NCI-H1048 (cell line): ENCODE data around the gene PDZK1.
"Not testable (repeated sequence)": the region's sequence is repeated elsewhere in the genome, so short reads cannot be mapped to it uniquely, and the experiment has no call there.

Source experiments
- DNase-seq: peaks from one replicate; lab custom pipeline; 2025; lab: John Stamatoyannopoulos, UW

PDZK1 gene

DNA sequence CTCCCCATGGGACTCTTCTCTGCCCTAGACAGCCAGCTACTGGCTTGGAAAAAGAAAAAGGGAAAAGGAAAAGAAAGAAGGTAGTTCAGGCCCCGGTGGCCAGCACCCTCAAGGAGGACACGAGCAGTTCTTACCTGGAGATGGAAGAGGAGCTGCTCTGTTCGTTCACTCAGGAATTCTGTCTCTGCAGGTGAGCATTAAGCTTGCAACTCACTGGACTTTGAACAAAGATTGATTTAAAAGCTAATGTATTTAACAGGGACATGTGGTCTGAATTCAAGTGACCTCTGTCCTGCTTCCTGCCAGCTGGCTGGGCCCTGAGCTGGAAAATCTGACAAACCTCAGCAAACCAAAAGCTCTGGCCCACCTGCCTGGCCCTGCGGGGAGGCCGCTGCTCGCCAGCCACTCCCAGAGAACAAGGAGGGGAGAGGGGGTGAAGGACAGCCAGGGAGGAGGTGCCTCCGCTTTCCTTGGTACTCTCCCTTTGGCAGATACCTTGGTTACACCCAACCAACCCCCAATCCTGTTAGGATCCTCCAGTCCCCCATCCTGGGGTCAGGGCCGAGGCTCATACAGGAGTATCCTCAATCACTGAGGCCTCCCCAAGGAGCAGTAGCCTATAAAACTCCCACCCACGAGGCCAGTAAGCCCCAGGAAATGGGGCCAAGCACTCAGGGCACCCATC, at the start of gene PDZK1:
Gene PDZK1 (minus strand): TSS at position 186 of the 685 bp plus-strand sequence. CDS start 19,347 bp downstream, outside the sequence.
- DNase-seq = no peak

DNA sequence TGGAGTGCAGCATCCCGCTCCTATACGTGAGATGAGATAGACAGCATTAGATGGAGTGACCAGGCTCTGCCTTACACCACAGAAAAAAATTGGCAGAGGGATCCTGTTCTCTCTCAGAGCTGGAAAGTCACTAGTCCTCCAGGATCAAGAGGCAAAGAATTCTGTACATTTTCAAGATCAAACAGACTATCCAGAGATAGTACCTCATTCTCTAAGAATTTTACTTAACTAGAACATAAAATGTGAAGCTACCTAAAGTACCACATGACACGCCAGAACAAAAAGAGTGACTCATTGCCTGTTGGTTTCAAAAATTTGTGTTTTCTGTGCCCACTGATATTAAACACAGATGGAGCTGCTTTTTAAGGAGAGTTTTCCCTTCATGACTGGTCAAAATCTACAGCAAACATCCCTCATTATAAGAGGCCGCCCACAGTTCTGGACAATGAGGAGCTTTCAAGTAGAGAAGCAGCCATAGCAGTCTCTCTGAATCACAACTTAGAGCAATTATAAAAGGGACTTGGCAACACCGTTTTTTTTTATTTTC, 44.4 kb upstream of the PDZK1 start:
- no peak for DNase-seq

DNA sequence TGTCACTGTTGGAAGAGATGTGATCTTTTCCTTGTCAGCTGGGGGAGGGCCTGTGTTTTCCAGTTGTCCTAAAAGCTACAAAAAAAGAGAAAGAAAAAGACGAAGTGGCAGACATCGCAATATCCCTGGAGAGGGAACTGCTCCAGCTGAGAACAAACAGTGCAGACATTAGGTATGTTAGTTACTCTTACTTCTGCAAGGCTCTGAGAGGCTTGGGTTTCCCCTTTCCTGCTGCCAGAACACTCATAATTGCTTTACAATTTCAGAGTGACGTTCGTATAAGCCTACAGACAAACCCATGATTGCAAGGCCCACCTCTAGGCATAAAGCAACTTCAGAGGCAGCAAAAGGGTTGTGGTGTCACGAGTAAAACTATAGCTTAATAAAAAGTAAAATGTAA, 43.3 kb upstream of the PDZK1 start:
- no peak for DNase-seq

DNA sequence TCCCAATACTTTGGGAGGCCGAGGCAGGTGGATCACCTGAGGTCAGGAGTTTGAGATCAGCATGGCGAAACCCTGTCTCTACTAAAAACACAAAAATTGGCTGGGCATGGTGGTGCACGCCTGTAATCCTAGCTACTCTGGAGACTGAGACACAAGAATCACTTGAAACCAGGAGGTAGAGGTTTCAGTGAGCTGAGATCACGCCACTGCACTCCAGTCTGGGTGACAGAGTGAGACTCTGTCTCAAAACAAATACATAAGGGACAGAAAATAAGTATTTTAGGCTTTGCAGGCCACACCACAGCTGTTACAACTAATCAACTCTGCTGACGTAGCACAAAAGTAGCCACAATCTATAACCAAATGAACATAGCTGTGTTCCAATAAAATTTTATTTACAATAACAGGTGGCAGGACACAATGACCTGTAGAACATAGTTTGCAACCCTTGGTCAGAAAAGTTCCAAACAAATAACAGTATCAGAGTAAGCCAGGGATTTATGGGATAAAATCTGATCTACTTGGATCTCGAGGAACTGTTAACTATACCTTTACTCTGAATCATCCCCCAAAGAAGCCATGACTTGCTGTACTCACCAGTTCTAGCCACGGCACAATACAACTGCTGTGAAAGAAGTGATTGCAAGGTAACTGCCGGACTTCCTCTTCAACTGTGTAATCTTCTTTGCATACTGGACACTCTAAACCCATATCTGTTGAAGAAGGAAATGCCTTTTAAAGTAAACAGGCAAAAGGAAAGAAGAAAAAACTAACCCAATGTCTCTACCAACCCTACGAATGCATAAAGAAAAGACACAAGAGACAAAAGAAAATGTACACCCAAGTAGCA, 40.5 kb upstream of the PDZK1 start:
- DNase-seq = no peak

DNA sequence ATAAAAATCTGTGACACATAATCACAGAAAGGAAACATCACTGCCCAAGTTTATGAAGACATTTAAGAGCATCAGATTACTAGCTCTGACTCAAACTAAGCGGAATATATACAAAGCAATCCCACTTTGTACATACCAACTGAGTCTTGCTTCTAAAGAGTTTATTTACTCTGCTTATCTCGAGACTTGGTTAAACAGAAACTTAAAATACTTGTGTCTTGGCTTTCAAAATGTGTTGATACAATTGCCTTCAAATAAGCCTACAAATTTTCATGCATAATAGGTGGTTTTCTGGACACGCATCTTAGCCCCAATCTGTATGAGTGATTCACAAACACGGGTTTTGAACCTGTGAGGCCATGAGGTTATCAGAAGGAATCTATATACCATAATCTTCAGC, 33.1 kb upstream of the PDZK1 start:
- no peak for DNase-seq

DNA sequence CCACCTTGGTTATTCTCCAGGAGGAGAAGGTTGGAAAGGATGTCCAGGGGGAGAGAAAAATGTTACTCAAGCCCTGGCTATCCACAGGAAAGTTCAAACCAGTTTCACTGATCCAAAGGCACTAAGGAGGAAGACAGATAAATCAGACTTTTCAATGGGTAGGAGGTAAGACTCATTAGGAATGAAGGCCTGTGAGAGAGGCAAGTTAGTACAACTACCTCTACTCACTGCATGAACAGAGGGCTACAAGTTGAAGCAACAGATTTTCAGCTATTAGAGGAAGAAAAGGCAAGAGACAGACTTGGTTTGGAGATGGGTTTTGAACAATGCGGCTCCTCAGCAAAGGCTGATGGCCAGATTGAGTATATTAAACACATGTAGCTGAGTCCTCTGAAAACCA, 29.0 kb upstream of the PDZK1 start:
- DNase-seq = no peak

DNA sequence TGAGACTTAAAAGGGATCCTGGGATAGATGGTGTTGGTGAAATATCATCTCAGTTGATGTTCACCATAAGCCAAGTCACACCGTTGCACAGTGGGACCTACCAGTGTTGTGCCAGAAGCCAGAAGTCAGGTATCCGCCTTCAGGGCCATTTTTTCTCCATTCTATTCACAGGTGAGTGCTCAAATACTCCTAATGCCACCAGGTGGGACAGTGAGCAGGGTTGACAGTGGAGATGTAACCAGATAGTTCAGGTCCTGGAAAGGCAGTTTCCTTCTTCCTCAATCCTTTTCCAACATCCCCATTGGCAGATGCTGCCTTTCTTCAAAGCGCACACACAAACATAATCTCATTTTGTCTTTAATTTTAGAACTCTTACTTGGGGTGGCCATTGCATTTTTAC, 23.7 kb upstream of the PDZK1 start:
- no peak for DNase-seq

DNA sequence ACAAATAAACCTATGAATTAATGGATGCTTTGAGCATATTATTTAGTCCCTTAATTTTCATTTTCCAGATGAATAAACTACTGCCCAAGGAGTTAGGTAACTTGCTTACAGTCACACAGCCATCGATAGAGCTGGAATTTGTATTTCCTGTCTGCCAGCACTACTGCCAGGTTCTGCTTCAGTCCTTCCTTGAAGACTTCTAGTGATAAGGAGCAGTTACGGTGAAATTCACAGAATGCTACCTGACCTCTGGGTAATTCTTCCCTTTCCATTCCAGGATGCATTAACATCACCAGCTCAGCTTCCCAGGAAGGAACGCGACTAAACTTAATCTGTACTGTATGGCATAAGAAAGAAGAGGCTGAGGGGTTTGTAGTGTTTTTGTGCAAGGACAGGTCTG, 23.3 kb upstream of the PDZK1 start:
- no peak for DNase-seq

DNA sequence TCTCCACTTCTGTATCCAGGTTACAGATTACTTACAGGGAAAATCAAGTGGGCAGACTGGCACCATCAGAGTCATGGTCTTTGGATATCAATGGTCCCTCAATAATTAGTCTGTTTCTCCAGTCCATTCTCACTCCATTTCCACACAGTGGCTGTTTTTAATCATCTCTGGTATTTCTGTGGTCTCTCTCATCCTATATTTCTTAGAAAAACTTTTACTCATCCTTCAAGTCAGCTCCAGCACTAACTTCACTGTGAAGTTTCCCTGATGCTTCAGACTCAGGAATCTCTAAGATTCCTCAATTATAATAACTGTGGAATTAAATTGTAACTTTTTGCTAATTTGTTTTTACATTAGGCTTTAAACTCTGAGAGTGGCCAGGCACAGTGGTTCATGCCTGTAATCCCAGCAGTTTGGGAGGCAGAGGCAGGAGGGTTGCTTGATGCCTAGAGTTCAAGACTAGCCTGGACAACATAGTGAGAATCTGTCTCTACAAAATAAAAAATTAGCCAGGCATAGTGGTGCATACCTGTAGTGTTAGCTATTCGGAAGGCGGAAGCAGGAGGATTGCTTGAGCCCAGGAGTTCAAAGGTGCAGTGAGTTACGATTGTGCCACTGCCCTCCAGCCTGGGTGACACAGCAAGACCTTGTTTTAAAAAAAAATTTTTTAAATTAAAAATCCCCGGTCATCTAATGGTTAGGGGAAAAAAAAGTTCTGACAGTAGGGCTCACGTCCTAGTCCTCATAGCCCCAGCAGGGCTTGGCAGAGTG, 22.7 kb upstream of the PDZK1 start:
- no peak for DNase-seq

DNA sequence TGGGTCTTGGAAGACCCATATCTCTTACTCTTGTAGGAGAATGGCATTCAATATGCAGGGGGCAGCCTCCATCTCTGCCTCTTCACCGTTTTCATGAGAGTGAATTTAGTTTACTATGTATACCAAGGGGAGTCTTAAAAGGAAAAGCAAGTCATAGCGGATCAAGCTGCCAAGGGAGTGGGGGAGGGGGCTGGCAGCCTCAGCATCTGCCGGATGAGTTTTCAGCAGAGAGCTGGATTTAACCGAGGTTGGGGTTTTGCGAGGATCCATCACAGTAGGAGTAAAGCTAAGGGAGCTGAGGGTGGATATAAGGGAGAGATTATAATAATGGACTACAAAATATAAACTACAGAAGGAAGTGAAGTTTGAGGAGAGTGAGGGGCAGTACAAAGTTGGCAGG, 22.0 kb upstream of the PDZK1 start:
- no peak for DNase-seq

DNA sequence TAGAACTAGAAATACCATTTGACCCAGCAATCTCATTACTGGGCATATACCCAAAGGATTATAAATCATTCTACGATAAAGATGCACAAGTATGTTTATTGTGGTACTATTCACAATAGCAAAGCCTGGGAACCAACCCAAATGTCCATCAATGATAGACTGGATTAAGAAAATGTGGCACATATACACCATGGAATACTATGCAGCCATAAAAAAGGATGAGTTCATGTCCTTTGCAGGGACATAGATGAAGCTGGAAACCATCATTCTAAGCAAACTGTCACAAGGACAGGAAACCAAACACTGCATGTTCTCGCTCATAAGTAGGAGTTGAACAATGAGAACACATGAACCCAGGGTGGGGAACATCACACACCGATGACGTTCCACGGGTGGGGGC, 19.0 kb upstream of the PDZK1 start:
- DNase-seq = not testable (repeated sequence)

DNA sequence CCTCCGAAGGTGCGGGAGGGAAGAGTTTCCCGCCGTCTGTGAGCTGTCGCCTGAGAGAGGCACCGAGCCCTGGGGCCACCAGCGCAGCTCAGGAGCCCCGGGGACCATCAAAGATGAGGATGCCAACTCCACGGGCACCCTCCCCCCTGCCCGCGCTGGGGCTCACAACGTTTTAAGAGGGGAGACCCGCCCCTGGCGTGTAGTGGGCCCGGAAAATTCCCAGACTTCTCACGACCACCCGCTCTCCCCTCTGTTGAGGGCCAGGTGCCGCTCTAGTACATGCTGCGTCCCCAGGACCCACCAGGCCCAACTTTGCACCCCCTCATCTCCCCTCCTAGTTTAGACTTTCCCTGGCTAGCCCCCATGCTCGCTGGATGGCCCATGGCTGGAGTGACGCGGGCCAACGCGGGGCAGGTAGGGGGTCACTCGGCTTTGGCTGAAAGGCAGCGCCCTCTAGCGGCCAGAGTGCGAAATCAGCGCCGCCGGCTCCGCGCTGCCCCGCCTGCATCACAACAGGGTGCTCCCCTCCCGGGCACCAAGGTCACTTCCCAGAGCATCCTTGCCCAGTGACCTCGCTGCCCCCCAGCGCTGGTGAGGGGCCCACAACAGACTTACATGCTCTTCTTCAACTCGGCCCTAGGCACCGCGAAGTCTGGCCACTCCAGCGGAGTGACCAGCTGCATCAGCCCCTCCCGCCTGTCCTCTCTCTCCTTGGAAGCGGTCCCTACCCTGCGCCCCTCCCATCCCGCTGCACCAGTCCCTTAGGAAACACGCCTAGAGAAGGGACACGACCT, 13.9 kb upstream of the PDZK1 start:
- peak; percentile 37 for DNase-seq

DNA sequence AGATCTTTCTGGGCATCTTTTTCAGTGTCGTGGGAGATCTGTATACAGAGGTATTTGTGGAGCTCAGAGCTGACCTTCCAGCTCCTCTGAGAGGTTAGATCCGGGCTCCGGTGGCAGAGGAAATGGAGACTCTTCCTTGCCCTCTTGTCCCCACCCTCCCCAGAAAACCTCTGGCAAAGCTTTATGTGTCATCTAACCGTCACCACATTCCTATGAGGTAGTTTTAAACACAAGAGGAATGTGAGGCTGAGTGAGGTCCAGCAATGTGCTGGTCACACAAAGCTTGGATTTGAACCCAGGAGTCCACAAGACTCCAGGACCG, 13.3 kb upstream of the PDZK1 start:
- no peak for DNase-seq

DNA sequence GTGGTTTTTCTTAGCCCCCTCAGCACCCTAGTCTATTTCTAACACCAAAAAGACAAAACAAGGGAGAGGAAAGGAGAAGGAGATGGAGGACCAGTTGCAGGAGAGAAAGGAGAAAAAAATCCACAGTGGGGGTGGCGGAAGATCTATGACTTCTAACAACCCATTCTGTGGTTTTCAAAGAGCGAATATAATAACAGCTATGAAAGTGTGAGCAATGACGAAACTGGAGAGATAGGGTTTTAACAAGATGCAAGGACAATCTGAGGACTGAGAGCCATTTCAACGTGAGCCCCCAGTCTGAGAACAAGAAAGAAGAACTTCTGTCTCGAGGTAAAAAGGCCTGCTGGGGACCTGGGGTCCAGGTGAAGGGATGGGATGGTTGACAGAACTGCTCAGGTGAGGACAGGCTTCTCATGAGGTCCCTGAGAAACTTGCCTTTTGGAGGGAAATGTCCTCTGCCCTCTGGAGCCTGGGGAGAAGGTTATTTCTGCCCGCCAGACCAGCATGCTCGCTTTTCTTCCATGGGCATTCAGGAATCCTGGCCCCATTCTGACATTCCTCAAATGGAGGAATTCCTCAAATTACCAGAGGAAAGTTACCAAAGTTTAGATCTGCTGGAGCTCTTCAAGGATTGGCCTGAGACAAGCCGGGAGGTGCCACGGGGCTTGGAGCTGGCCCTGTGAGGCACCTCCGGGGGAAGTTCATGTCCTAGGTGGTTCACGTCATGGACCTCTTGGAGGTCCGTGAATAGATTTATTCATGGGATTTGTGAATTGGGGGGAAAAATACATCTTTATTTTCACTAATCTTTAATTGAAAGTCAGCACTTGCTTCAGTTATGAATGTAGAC, 12.3 kb upstream of the PDZK1 start, which contains the start of gene CD160:
Gene CD160 (plus strand): TSS at position 270 of the 850 bp plus-strand sequence. CDS start 8,829 bp downstream, outside the sequence.
- DNase-seq = no peak

DNA sequence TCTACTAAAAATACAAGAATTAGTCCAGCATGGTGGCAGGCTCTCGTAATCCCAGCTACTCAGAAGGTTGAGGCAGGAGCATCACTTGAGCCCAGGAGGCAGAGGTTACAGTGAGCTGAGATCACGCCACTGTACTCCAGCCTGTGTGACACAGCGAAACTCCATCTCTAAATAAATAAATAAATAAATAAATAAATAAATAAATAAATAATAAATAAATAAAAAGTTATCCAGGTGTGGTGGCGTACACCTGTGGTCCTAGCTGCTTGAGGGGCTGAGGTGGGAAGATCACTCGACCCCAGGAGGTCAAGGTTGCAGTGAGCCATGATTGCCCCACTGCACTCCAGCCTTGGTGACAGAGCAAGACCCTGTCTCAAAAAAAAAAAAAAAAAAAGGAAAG, 11.3 kb upstream of the PDZK1 start:
- DNase-seq = not testable (repeated sequence)

DNA sequence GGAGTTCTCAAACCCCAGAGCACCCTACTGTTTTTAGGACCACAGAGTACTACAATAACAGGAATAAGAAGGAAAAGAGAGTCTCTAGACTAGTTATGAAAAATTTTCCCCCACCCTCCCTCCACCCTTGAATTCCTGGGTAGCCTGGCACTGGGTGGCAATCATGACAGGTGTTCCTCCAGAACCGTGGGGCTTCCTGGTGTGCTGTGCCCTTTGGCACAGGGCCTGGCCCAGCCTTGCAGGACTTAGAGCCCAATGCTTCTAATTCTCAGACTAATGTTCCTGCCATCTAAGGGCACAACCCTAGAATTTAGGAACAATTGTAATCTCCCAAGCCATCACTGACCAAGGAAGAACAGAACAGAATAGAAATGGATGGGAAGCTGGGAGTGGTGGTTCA, 10.7 kb upstream of the PDZK1 start:
- no peak for DNase-seq

DNA sequence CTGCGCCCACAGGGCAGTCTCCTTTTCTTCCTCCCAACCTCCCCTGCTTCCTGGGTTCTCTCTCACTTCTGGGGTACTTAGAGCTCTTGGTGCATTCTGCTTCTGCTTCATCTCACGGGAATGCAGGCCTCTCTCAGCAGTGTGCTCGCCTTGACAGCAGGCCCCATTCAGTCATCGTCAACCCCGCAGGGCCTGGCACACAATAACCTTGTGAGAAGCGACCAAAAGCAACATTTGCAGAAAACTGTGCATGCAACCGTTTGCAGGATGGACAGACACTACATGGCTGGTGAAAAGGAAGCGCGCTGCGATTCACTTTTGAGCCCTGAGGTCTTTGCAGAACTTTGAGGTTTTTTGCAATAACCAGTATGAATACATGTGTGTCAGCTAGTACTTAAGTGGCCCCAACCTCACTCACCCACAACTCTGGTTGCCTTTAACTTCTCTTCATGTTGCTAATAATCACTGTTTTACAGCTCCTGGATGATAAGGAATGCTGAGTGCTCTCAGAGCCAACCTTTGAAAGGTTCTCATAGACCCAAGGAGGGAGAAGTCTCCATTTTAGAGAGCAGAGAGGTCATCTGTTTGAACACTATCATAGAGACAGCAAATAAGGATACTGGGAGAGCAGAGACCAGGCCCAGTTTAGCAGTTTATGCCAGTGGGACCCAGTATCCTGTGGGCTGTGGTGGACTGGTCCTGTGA, 9.6 kb upstream of the PDZK1 start:
- no peak for DNase-seq

DNA sequence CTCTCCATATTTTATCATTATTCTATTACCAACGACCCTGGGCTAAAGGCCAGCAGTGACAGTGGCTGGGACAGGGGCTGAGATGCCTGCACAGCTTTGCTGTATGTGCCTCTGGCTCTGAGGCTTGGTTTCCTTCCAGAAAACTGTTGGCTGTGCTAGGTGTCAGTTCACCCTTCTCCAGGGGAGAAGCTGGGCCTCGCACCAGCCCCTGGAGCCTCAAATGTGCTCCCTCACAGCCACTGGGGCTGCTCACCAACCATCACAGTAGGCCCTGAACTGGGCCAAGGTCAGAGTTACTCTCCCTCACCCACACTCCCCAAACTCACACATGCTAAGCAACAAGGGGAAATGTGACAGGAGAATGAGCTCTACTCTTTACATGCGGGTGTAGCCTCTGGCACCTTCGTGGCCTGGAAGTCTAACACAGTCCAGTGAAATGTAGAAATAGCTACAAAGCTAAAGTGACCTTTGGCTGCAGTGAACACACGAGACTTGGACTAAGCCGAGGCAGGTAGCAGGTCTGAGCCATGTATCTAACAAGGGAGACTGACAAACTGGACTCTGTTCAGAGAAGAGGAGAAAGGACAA, 7.5 kb upstream of the PDZK1 start:
- no peak for DNase-seq

DNA sequence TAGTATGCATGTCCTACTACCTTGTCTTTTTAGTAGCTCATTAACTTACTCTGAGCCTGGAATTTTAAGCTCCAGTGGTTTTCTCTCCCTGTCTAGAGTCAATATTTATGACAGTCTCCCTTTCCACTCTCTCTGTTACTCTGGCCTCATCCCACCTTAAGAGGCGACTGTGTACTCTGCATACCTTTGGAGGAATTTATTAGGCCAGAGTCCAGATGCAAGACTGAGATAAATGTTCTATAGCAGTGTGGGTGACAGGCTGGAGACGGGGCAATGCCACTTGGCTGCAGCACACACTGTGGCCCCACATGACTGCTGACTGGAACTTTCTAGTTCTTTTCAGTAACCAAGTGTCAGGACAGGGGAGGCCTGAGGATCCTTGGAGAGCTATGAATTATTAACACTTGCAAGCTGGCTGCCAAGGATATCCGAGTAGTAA, 4.1 kb upstream of the PDZK1 start:
- no peak for DNase-seq
